CD14-positive monocyte (primary cell): ENCODE measurements around the gene SLC30A5. TPM values are rescaled to one million over a fixed set of nuclear protein-coding genes. Genes with fewer than 3 reads are reported as not detected.

Experiments used
- DNase-seq, 3 donors: peaks; one replicate each; pipeline ENCODE4 v3.0.0-alpha.2; 2011 to 2022
- H2AFZ ChIP-seq: 2 replicates; pipeline ENCODE4 v1.6.0; 2012; ENCODE audit warnings: mild to moderate bottlenecking, low read depth, low read length, inconsistent platforms; ENCODE audit not compliant: insufficient read depth, poor library complexity, severe bottlenecking
- H3K27ac ChIP-seq, 2 donors: 1 replicate in 1 of 2; 2 replicates in 1 of 2; pipeline ENCODE4 v1.5.1; 2012 to 2013; ENCODE audit warnings: low read length in 2 of 2, control low read depth in 1 of 2, inconsistent platforms in 1 of 2, low read depth in 1 of 2, mild to moderate bottlenecking in 1 of 2
- H3K27me3 ChIP-seq, 2 donors: one replicate each; pipeline versions ENCODE4 v1.6.0 to v1.6.1; 2011 to 2013; ENCODE audit warnings: low read length in 2 of 2; ENCODE audit not compliant: control insufficient read depth in 2 of 2, insufficient read depth in 2 of 2
- H3K36me3 ChIP-seq, 2 donors: replicated peaks in 1 of 2; 1 replicate in 1 of 2; 2 replicates in 1 of 2; pipeline versions ENCODE4 v1.5.1 to v1.6.1; 2012 to 2013; ENCODE audit warnings: low read length in 2 of 2, control low read depth in 1 of 2, inconsistent platforms in 1 of 2, mild to moderate bottlenecking in 1 of 2; ENCODE audit not compliant: insufficient read depth in 2 of 2, control insufficient read depth in 1 of 2
- H3K4me1 ChIP-seq, 2 donors: 1 replicate in 1 of 2; 2 replicates in 1 of 2; pipeline versions ENCODE4 v1.5.1 to v1.6.1; 2012 to 2013; ENCODE audit warnings: low read length in 2 of 2, control low read depth in 1 of 2, inconsistent platforms in 1 of 2, mild to moderate bottlenecking in 1 of 2, moderate library complexity in 1 of 2; ENCODE audit not compliant: insufficient read depth in 2 of 2, control insufficient read depth in 1 of 2
- H3K4me2 ChIP-seq: replicated peaks from 2 replicates; pipeline ENCODE3; 2012; ENCODE audit warnings: low read length, moderate library complexity, mild to moderate bottlenecking; ENCODE audit not compliant: poor library complexity, severe bottlenecking; ENCODE audit errors: extremely low read depth
- H3K4me3 ChIP-seq, 3 experiments: fragments of 200-600 bp in 1 of 3; sonication (generic) in 1 of 3; replicated peaks in 1 of 3; 1 replicate in 2 of 3; 2 replicates in 1 of 3; pipeline ENCODE4 v1.5.1; 2011 to 2013; ENCODE audit warnings: low read length in 3 of 3, mild to moderate bottlenecking in 3 of 3, control low read depth in 2 of 3, low read depth in 2 of 3, inconsistent platforms in 1 of 3, moderate library complexity in 1 of 3
- H3K79me2 ChIP-seq: 2 replicates; pipeline ENCODE4 v1.6.0; 2012; ENCODE audit warnings: mild to moderate bottlenecking, control low read depth, inconsistent platforms, low read length, moderate library complexity; ENCODE audit not compliant: insufficient read depth
- H3K9ac ChIP-seq: 2 replicates; pipeline ENCODE4 v1.6.0; 2017; ENCODE audit warnings: low read length, mild to moderate bottlenecking; ENCODE audit not compliant: insufficient read depth, poor library complexity, severe bottlenecking
- H3K9me3 ChIP-seq, 2 donors: replicated peaks in 1 of 2; 1 replicate in 1 of 2; 2 replicates in 1 of 2; pipeline versions ENCODE4 v1.5.1 to v1.6.1; 2012 to 2013; ENCODE audit warnings: low read length in 2 of 2, control low read depth in 1 of 2; ENCODE audit not compliant: control insufficient read depth in 1 of 2, insufficient read depth in 1 of 2
- H4K20me1 ChIP-seq: 2 replicates; pipeline ENCODE4 v1.6.0; 2012; ENCODE audit warnings: mild to moderate bottlenecking, low read length, control low read depth, moderate library complexity; ENCODE audit not compliant: insufficient read depth
- H3K27ac Mint-ChIP-seq, 7 donors: one replicate each; pipeline ENCODE4 v1.8.0; 2020; ENCODE audit warnings: mild to moderate bottlenecking in 7 of 7, mixed read lengths in 7 of 7, moderate library complexity in 6 of 7, inconsistent platforms in 2 of 7
- H3K27me3 Mint-ChIP-seq, 3 donors: one replicate each; pipeline ENCODE4 v1.8.0; 2021 to 2022; ENCODE audit warnings: low read depth in 3 of 3, mild to moderate bottlenecking in 3 of 3, mixed read lengths in 3 of 3, moderate library complexity in 3 of 3, inconsistent platforms in 1 of 3
- H3K36me3 Mint-ChIP-seq, 2 donors: one replicate each; pipeline ENCODE4 v1.8.0; 2020; ENCODE audit warnings: mixed read lengths in 2 of 2, inconsistent platforms in 1 of 2, mild to moderate bottlenecking in 1 of 2
- H3K4me1 Mint-ChIP-seq: one replicate; pipeline ENCODE4 v1.8.0; 2020; ENCODE audit warnings: mild to moderate bottlenecking, mixed read lengths
- H3K4me3 Mint-ChIP-seq, 2 donors: one replicate each; pipeline ENCODE4 v1.8.0; 2020; ENCODE audit warnings: mild to moderate bottlenecking in 2 of 2, mixed read lengths in 2 of 2, moderate library complexity in 1 of 2
- H3K9me3 Mint-ChIP-seq, 7 donors: one replicate each; pipeline ENCODE4 v1.8.0; 2020 to 2022; ENCODE audit warnings: mixed read lengths in 7 of 7, mild to moderate bottlenecking in 6 of 7, moderate library complexity in 6 of 7, inconsistent platforms in 2 of 7
- CTCF ChIP-seq: fragments of 200-600 bp; IDR thresholded peaks from one replicate; pipeline ENCODE4 v1.8.0; 2022; ENCODE audit warnings: antibody characterized with exemption, mild to moderate bottlenecking
- WGBS: methylation state at CpG from one replicate; pipeline ENCODE4 v1.1.5; 2013; ENCODE audit warnings: missing lambda C conversion rate; ENCODE audit not compliant: insufficient coverage; 5-methylcytosine and 5-hydroxymethylcytosine counted together
- intact Hi-C, 2 donors: fragments of 100-400 bp; cut with micrococcal nuclease; formaldehyde crosslinking; loops; one replicate each; pipeline versions ENCODE4 v1.15.0 to v1.15.1; 2023
- polyA plus RNA-seq, 3 donors: library from polyadenylated mRNA; depleted of rRNA in 1 of 3; unstranded in 2 of 3; stranded (reverse) in 1 of 3; fragments of 300-500 nt in 2 of 3; fragments of >200 nt in 1 of 3; fragmentation: Illumina TruSeq in 2 of 3; gene quantifications; 1 replicate in 2 of 3; 2 replicates in 1 of 3; pipeline ENCODE4 v1.2.3, GENCODE V29; 2012 to 2021

The SLC30A5 gene
- polyA plus RNA-seq, 3 donors: 12.6 to 28.2 (median 27.0) TPM

- Mint-ChIP-seq H3K4me1 (peaks cover 8% of the 10 kb centered on the region), H3K27ac (peak overlapping the region in 5 of 7 donors; percentile 1 to 63 (median 11)), H3K9me3 (peaks cover 0 to 1% (median 0%) of the 10 kb centered on the region in 7 donors), H3K4me3 (no peak overlapping the region), H3K27me3 (peaks cover 1 to 2% (median 1%) of the 10 kb centered on the region in 3 donors), H3K36me3 (no peaks in the 10 kb centered on the region)
- TF ChIP-seq CTCF: no peak
- no peak overlapping the region for H2AFZ ChIP-seq
- H3K9ac ChIP-seq: no peak overlapping the region
- no peaks in the 10 kb centered on the region for H3K27me3 ChIP-seq
- no peak overlapping the region for H3K4me3 ChIP-seq
- WGBS: 0% methylated on average over 1 of the region's 3 CpGs
- no peaks in the 10 kb centered on the region for H3K36me3 ChIP-seq
- H3K79me2 ChIP-seq: no peaks in the 10 kb centered on the region
- H3K9me3 ChIP-seq: no peaks in the 10 kb centered on the region
- H4K20me1 ChIP-seq: no peaks in the 10 kb centered on the region
- H3K4me2 ChIP-seq: no peak overlapping the region
- intact Hi-C loops: no loop called here
- peaks cover 0 to 4% of the 10 kb centered on the region in 2 donors for H3K4me1 ChIP-seq
- no peak overlapping the region for H3K27ac ChIP-seq
- DNase-seq: peak; percentile 16 to 30 (median 21)
Measured at GRCh38 chr5:69152731-69153130, 58.9 kb downstream of the SLC30A5 start.

- no peak for DNase-seq
- Mint-ChIP-seq H3K4me1 (peaks cover 8% of the 10 kb centered on the region), H3K9me3 (no peaks in the 10 kb centered on the region), H3K27me3 (peaks cover 0 to 5% (median 1%) of the 10 kb centered on the region in 3 donors), H3K4me3 (no peak overlapping the region), H3K36me3 (no peaks in the 10 kb centered on the region), H3K27ac (no peak overlapping the region)
- H3K27ac ChIP-seq: no peak overlapping the region
- H3K4me3 ChIP-seq: no peak overlapping the region
- no peak overlapping the region for H3K9ac ChIP-seq
- no peaks in the 10 kb centered on the region for H3K9me3 ChIP-seq
- H3K4me1 ChIP-seq: peaks cover 0 to 4% of the 10 kb centered on the region in 2 donors
- no peaks in the 10 kb centered on the region for H3K36me3 ChIP-seq
- WGBS: 88% methylated on average over 5 of the region's 11 CpGs
- no peaks in the 10 kb centered on the region for H4K20me1 ChIP-seq
- no peak overlapping the region for H2AFZ ChIP-seq
- no peaks in the 10 kb centered on the region for H3K27me3 ChIP-seq
- H3K79me2 ChIP-seq: no peaks in the 10 kb centered on the region
- H3K4me2 ChIP-seq: no peak overlapping the region
- TF ChIP-seq CTCF: no peak
- intact Hi-C loops: no loop called here
Measured at GRCh38 chr5:69156456-69156855, 62.6 kb downstream of the SLC30A5 start.
